ENCODE data around the gene MED19.

Gene MED19

DNA sequence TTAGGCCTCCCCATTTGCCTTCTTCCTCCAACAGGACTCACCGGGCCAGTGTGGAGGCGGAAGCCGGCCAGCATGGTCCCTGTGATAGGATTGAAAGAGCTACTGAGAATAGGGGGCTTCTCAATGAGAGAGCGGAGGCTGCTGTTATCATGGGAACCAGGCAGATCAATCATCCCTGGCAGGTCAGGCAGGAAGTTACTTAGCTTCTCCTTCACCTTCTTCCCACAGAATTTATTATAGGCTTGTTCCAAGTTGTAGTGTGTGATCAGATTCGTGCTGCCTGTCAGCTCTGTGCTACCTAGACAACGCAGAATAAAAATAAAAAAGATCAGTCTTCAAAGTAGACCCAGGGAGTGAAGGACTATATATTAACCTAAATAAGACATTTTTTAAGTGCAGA, 7.1 kb downstream of the MED19 start:
- Histone ChIP-seq H3K9me3 (replicated peaks; ENCODE audit: insufficient read depth, low read length) (no peaks in the 10 kb centered on the region), H3K27ac (ENCODE audit: low read length) (no peak overlapping the region), H3K36me3 (replicated peaks; ENCODE audit: insufficient read depth, low read length) (0 out of 2 replicates have a peak, but pooled peaks cover 5% of the 10 kb centered on the region), H3K4me3 (ENCODE audit: low read length) (no peak overlapping the region), H2AFZ (ENCODE audit: low read length) (no peak overlapping the region), H3K79me2 (ENCODE audit: low read length) (peaks cover 18% of the 10 kb centered on the region), H3K4me2 (ENCODE audit: low read depth, low read length) (no peak overlapping the region), H3K27me3 (replicated peaks; ENCODE audit: insufficient read depth, low read length) (no peaks in the 10 kb centered on the region), H3K9me2 (replicated peaks; ENCODE audit: insufficient read depth, low read length) (no peaks in the 10 kb centered on the region), H3K9ac (ENCODE audit: low read length) (no peak overlapping the region), H3F3A (ENCODE audit: insufficient read depth, low read length) (no peaks in the 10 kb centered on the region), H4K20me1 (ENCODE audit: insufficient read depth, low read length) (no peaks in the 10 kb centered on the region), H3K4me1 (ENCODE audit: low read length) (no peaks in the 10 kb centered on the region)
- no peak for TF ChIP-seq EZH2phosphoT487 (IDR thresholded peaks at IDR 0.05; ENCODE audit: low read length)
- TF ChIP-seq, protein P1, sequence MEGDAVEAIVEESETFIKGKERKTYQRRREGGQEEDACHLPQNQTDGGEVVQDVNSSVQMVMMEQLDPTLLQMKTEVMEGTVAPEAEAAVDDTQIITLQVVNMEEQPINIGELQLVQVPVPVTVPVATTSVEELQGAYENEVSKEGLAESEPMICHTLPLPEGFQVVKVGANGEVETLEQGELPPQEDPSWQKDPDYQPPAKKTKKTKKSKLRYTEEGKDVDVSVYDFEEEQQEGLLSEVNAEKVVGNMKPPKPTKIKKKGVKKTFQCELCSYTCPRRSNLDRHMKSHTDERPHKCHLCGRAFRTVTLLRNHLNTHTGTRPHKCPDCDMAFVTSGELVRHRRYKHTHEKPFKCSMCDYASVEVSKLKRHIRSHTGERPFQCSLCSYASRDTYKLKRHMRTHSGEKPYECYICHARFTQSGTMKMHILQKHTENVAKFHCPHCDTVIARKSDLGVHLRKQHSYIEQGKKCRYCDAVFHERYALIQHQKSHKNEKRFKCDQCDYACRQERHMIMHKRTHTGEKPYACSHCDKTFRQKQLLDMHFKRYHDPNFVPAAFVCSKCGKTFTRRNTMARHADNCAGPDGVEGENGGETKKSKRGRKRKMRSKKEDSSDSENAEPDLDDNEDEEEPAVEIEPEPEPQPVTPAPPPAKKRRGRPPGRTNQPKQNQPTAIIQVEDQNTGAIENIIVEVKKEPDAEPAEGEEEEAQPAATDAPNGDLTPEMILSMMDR (IDR thresholded peaks at IDR 0.05; ENCODE audit: low read length): no peak
- TF ChIP-seq EZH2 (optimal IDR thresholded peaks at IDR 0.05; ENCODE audit: low read depth, low read length): no peak
- DNase-seq: no peak

DNA sequence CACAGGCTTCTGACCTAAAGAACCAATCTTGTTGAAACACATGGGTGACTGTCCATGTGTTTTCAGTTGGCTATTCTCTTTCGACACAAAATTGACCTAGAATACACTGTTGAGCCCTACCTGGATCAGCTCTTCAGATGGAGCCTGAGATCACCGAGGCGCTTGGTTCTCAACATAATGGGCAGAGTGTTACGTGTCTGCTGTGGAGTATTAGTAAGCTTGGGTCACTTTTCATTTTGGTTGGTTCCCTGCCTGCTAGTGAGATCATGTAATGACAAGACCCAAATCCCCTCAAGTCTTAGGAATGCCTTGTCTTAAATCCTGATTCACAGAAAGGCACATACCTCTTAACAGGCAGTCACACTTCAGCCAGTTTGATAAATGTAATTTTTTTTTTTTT, 8.7 kb downstream of the MED19 start:
- DNase-seq: no peak
- H2AFZ ChIP-seq (ENCODE audit: low read length): no peak overlapping the region
- H3K27me3 ChIP-seq (replicated peaks; ENCODE audit: insufficient read depth, low read length): no peaks in the 10 kb centered on the region
- H3K4me2 ChIP-seq (ENCODE audit: low read depth, low read length): no peak overlapping the region
- H3K4me3 ChIP-seq (ENCODE audit: low read length): no peak overlapping the region
- H3K27ac ChIP-seq (ENCODE audit: low read length): no peak overlapping the region
- no peak overlapping the region for H3K9ac ChIP-seq (ENCODE audit: low read length)
- H3K9me2 ChIP-seq (replicated peaks; ENCODE audit: insufficient read depth, low read length): no peaks in the 10 kb centered on the region
- peaks cover 13% of the 10 kb centered on the region for H3K79me2 ChIP-seq (ENCODE audit: low read length)
- H3K36me3 ChIP-seq (replicated peaks; ENCODE audit: insufficient read depth, low read length): peaks cover 5% of the 10 kb centered on the region; the same call in 1 of the 2 replicates
- H3F3A ChIP-seq (ENCODE audit: insufficient read depth, low read length): no peaks in the 10 kb centered on the region
- no peaks in the 10 kb centered on the region for H3K9me3 ChIP-seq (replicated peaks; ENCODE audit: insufficient read depth, low read length)
- H4K20me1 ChIP-seq (ENCODE audit: insufficient read depth, low read length): no peaks in the 10 kb centered on the region
- H3K4me1 ChIP-seq (ENCODE audit: low read length): no peaks in the 10 kb centered on the region
- TF ChIP-seq EZH2 (optimal IDR thresholded peaks at IDR 0.05; ENCODE audit: low read depth, low read length) (no peak), EZH2phosphoT487 (IDR thresholded peaks at IDR 0.05; ENCODE audit: low read length) (no peak)
- TF ChIP-seq, protein P1 (IDR thresholded peaks at IDR 0.05; ENCODE audit: low read length): no peak

DNA sequence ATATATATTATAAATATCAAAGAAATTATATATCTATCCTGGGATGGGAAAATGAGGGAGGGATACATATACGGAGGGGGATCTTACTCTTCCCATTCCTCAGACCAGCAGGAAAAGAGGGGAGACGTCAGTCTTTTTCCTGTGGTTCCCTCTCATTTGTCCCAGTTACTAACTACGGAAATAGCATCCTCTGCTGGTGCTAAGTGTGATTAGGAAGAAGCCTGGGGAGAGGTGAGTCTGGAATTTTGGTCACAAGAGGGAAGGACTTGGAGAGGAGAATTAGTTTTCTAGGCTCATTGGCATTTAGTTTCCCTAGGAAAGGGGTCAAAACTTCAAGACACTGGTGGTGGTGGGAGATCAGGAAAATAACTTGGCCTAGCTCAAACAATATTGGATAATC, 11.6 kb downstream of the MED19 start:
- TF ChIP-seq, protein P1 (IDR thresholded peaks at IDR 0.05; ENCODE audit: low read length): no peak
- no peak for TF ChIP-seq EZH2phosphoT487 (IDR thresholded peaks at IDR 0.05; ENCODE audit: low read length)
- TF ChIP-seq EZH2 (optimal IDR thresholded peaks at IDR 0.05; ENCODE audit: low read depth, low read length): no peak
- Histone ChIP-seq H3K4me2 (ENCODE audit: low read depth, low read length) (no peak overlapping the region), H3F3A (ENCODE audit: insufficient read depth, low read length) (no peaks in the 10 kb centered on the region), H4K20me1 (ENCODE audit: insufficient read depth, low read length) (no peaks in the 10 kb centered on the region), H3K4me1 (ENCODE audit: low read length) (no peaks in the 10 kb centered on the region), H3K36me3 (replicated peaks; ENCODE audit: insufficient read depth, low read length) (peaks cover 5% of the 10 kb centered on the region; the same call in 1 of the 2 replicates), H3K27me3 (replicated peaks; ENCODE audit: insufficient read depth, low read length) (no peaks in the 10 kb centered on the region), H3K9ac (ENCODE audit: low read length) (no peak overlapping the region), H3K4me3 (ENCODE audit: low read length) (no peak overlapping the region), H3K9me3 (replicated peaks; ENCODE audit: insufficient read depth, low read length) (no peaks in the 10 kb centered on the region), H2AFZ (ENCODE audit: low read length) (no peak overlapping the region), H3K9me2 (replicated peaks; ENCODE audit: insufficient read depth, low read length) (no peaks in the 10 kb centered on the region), H3K79me2 (ENCODE audit: low read length) (no peaks in the 10 kb centered on the region), H3K27ac (ENCODE audit: low read length) (no peak overlapping the region)
- DNase-seq: no peak
